IgD-negative memory B cell (primary cell): ENCODE results near the gene CAPN9. TPM values are rescaled to one million over a fixed set of nuclear protein-coding genes. Genes with fewer than 3 reads are reported as not detected.
"Not testable (repeated sequence)": the region's sequence is repeated elsewhere in the genome, so short reads cannot be mapped to it uniquely, and the experiment has no call there.

ENCODE experiments used
- H3K27ac Mint-ChIP-seq, 3 donors: one replicate each; pipeline ENCODE4 v1.8.0; 2020 to 2022; ENCODE audit warnings: mild to moderate bottlenecking in 3 of 3, mixed read lengths in 3 of 3, moderate library complexity in 1 of 3
- H3K27me3 Mint-ChIP-seq: one replicate; pipeline ENCODE4 v1.8.0; 2021; ENCODE audit warnings: mixed read lengths
- H3K36me3 Mint-ChIP-seq: one replicate; pipeline ENCODE4 v1.8.0; 2020; ENCODE audit warnings: mild to moderate bottlenecking, mixed read lengths
- H3K4me1 Mint-ChIP-seq, 3 donors: one replicate each; pipeline ENCODE4 v1.8.0; 2020 to 2022; ENCODE audit warnings: mixed read lengths in 3 of 3, mild to moderate bottlenecking in 1 of 3
- H3K4me3 Mint-ChIP-seq, 4 donors: one replicate each; pipeline ENCODE4 v1.8.0; 2020 to 2022; ENCODE audit warnings: mild to moderate bottlenecking in 4 of 4, mixed read lengths in 4 of 4, moderate library complexity in 3 of 4
- H3K9me3 Mint-ChIP-seq, 3 donors: one replicate each; pipeline ENCODE4 v1.8.0; 2020 to 2021; ENCODE audit warnings: mixed read lengths in 3 of 3, mild to moderate bottlenecking in 1 of 3
- polyA plus RNA-seq: library from polyadenylated mRNA; unstranded; fragments of 300-500 nt; fragmentation: Illumina TruSeq; gene quantifications from one replicate; pipeline ENCODE4 v1.2.3, GENCODE V29; 2021

Gene CAPN9, protein sequence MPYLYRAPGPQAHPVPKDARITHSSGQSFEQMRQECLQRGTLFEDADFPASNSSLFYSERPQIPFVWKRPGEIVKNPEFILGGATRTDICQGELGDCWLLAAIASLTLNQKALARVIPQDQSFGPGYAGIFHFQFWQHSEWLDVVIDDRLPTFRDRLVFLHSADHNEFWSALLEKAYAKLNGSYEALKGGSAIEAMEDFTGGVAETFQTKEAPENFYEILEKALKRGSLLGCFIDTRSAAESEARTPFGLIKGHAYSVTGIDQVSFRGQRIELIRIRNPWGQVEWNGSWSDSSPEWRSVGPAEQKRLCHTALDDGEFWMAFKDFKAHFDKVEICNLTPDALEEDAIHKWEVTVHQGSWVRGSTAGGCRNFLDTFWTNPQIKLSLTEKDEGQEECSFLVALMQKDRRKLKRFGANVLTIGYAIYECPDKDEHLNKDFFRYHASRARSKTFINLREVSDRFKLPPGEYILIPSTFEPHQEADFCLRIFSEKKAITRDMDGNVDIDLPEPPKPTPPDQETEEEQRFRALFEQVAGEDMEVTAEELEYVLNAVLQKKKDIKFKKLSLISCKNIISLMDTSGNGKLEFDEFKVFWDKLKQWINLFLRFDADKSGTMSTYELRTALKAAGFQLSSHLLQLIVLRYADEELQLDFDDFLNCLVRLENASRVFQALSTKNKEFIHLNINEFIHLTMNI
- polyA plus RNA-seq, result not detected

DNA sequence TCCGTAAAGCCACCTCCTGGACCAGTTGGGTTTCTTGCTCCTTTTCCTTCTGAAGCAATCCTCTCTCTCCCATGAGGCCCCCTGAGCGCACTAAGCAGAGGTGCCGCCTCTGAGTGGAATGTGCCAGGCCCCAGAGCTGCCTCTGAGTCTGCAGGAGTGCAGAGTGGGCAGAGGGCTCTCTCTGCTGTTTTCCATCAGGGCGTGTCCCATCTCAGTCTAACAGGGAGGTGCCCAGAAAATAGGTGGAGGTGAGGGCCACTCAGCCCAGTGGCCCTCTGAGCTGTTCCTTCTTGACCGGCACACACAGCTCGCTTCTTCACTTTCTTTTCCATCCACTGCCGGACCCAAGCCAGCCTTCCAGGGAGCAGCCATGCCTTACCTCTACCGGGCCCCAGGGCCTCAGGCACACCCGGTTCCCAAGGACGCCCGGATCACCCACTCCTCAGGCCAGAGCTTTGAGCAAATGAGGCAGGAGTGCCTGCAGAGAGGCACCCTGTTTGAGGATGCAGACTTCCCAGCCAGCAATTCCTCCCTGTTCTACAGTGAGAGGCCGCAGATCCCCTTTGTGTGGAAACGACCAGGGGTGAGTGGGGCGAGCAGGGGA, at the start of gene CAPN9:
TSS of gene CAPN9 (plus strand) at position 262 of the 604 bp plus-strand sequence. CDS start at position 371, 109 bp downstream.
- Mint-ChIP-seq H3K36me3 (no peaks in the 10 kb centered on the region), H3K4me3 (no peak within 1 kb of the TSS), H3K9me3 (no peaks in the 10 kb centered on the region), H3K27me3 (peaks cover 3% of the 10 kb centered on the region), H3K27ac (no peak within 1 kb of the TSS), H3K4me1 (peaks cover 8 to 18% (median 12%) of the 10 kb centered on the region in 3 donors)

DNA sequence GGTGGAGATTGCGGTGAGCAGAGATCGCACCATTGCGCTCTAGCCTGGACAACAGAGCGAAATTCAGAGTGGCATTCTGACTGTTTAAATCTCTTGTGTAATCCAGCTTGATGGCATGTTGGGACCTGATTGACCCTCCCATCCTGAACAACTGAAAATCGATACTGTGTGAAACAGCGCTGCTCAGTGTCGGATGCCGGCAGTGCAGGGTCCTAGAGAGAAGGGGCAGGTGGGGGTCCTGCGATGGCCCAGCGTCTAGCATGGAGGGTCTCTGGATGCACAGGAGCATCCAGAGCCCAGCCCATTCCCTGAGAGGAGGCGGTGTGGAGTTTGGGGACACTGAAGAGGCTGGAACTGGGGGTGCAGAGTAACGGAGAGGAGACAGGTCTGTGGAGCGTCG, 49.1 kb upstream of the CAPN9 start:
- H3K4me1 Mint-ChIP-seq, result no peaks in the 10 kb centered on the region
- H3K36me3 Mint-ChIP-seq, result peaks cover 5% of the 10 kb centered on the region
- no peak overlapping the region for H3K4me3 Mint-ChIP-seq
- H3K9me3 Mint-ChIP-seq, result no peaks in the 10 kb centered on the region
- H3K27ac Mint-ChIP-seq, result no peak overlapping the region
- H3K27me3 Mint-ChIP-seq, result no peaks in the 10 kb centered on the region

DNA sequence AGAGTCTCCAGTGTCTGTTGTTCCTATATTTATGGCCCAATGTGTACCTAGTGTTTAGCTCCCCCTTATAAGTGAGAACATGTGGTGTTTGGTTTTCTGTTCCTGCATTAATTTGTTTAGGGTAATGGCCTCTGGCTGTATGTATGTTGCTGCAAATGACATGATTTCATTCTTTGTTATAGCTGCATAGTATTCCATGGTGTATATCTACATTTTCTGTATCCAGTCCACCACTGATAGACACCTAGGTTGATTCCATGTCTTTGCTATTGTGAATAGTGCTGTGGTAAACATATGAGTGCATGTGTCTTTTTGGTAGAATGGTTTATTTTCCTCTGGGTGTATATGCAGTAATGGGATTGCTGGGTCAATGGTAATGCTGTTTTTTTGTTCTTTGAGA, 48.2 kb upstream of the CAPN9 start:
- not testable (repeated sequence) for H3K9me3 Mint-ChIP-seq, H3K36me3 Mint-ChIP-seq, H3K27me3 Mint-ChIP-seq, H3K4me1 Mint-ChIP-seq, H3K27ac Mint-ChIP-seq, H3K4me3 Mint-ChIP-seq

DNA sequence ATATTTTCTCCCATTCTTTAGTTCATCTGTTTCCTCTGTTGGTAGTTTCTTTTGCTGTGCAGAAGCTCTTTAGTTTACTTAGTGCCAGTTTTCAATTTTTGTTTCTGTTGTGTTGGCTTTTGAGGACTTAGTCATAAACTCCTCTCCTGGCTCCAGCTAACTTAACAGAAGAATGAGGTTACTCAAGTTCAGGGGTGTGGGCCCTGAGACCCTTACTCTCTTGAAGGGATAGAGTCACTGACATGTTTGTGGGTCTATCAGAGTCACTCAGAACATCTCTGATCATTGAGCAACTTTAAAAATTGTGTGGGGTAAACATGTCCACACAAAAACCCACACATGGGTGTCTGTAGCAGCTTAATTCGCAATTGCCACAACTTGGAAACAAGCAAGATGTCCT, 47.5 kb upstream of the CAPN9 start:
- H3K27ac Mint-ChIP-seq, result no peak overlapping the region
- no peaks in the 10 kb centered on the region for H3K27me3 Mint-ChIP-seq
- H3K36me3 Mint-ChIP-seq, result peaks cover under 1% of the 10 kb centered on the region
- no peak overlapping the region for H3K4me3 Mint-ChIP-seq
- H3K4me1 Mint-ChIP-seq, result no peaks in the 10 kb centered on the region
- no peaks in the 10 kb centered on the region for H3K9me3 Mint-ChIP-seq

DNA sequence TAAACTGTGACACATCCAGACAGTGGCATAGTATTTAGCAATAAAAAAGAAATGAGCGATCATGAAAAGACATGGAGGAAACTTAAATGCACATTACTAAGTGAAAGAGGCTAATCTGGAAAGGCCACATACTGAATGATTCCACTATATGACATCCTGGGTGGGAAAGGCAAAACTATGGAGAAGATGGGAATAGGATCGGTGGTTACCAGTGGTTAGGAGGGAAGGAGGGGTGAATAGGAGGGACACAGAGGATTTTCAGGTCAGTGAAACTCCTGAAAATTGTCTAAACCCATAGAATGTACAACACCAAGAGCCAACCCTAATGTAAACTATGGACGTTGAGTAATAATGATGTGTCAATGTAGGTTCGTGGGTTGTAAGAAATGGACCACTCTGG, 47.1 kb upstream of the CAPN9 start:
- Mint-ChIP-seq H3K36me3 (no peaks in the 10 kb centered on the region), H3K27ac (no peak overlapping the region), H3K4me1 (no peaks in the 10 kb centered on the region)

DNA sequence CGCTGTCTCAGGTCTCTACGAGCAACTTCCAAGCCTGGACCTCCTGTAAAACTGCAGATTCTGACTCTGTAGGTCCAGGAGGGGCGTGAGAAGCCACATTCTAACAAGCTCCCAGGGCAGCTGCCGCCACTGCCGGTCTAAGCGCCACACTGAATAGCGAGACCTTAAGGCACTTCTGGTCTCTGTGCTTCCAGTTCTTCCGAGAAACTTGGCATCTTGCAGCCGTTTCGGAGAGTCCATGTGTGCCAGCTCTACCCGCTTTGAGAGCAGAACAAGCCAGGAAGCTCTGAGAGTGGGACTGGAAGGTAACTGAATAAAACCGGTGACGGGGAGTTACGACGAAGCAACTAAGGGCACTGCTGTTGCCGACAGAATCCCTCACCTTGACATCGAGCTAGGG, 45.8 kb upstream of the CAPN9 start:
- H3K27me3 Mint-ChIP-seq, result no peaks in the 10 kb centered on the region
- peaks cover 0 to 2% (median 0%) of the 10 kb centered on the region in 3 donors for H3K9me3 Mint-ChIP-seq
- H3K4me3 Mint-ChIP-seq, result no peak overlapping the region
- H3K36me3 Mint-ChIP-seq, result no peaks in the 10 kb centered on the region
- H3K4me1 Mint-ChIP-seq, result no peaks in the 10 kb centered on the region
- no peak overlapping the region for H3K27ac Mint-ChIP-seq

More for the DNA sequence above, 47.1 kb upstream of the CAPN9 start:
- no peak overlapping the region for H3K4me3 Mint-ChIP-seq
- no peaks in the 10 kb centered on the region for H3K27me3 Mint-ChIP-seq
- H3K9me3 Mint-ChIP-seq, result peaks cover 0 to 2% (median 0%) of the 10 kb centered on the region in 3 donors

DNA sequence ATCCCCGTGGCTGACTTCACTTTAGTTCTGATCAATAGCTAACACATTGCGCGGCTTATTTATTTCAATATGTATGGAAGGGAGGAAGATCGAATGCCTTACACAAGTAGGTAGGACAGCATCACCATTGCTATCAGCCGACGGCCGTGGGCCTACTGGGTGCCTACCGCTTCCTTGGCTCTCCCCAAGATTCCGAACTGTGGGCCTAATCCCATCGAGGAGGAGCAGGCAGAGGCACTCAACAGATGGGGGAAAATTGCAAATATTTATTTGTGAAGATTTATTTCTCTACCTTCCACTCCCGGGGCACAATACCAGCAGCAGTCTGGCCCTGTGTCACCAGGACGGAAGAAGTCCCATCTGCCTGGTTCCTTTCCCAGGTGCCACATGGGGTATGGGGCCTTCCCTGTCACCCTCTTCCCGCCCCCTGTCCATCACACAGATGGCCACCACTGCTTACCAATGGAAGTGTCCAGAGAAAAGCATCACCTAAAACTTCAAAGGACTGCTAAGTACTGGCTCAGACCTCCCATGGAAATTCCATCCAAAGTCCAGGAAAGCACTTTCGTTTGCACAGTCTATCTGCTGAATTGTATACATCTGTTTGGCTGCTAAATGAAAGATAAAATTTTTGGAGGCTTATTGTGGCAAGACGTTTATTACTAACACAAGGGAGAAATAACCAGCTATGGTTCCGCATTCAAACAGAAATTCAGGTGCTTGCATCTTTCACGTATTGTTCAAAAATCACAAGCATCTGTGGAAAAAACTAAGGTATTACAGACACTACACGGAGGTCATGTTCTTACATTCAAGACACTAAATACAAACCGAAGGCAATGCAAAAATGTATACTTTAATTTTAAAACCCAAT, 45.1 kb upstream of the CAPN9 start:
- peak overlapping the region in 1 of 3 donors; percentile 62 for H3K27ac Mint-ChIP-seq
- no peak overlapping the region for H3K4me3 Mint-ChIP-seq
- H3K4me1 Mint-ChIP-seq, result no peaks in the 10 kb centered on the region
- H3K9me3 Mint-ChIP-seq, result peaks cover 0 to 2% (median 0%) of the 10 kb centered on the region in 3 donors
- H3K27me3 Mint-ChIP-seq, result no peaks in the 10 kb centered on the region
- H3K36me3 Mint-ChIP-seq, result no peaks in the 10 kb centered on the region

DNA sequence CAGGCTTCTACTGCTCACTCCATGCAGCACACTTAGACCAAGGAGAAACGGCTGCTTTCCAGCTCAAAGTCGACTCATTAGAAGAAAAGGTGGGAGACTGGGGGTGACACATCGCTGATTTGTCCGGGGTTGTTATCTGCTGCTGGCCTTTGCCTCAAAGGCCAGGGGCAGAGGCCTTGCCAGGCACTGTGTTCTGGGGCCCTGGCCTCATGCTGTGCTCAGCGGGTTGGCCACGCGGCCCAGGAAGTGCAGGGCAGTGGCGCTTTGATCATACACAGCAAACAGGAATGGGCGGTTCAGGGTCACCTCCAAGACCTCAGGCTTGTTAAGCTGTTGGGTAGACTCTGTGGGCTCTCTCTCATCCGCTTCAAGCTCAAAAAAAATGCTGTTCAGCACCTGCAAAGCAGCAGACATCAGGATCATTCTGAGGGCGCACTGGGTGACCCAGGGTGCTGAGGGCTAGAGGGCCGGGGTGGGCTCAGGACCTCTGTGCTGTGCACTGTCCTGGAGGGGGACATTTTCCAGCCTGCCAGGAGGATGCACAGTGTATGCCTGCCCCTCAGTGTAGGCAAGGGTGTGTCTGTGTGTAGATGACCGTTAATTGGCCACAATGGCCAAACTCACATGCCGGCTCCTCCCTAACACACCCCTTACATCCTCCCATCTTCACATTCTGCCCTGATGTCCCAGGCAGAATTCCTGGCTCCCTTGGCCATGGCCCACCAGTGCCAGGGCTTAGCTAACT, 44.1 kb upstream of the CAPN9 start:
- Mint-ChIP-seq H3K27ac (peak overlapping the region in 1 of 3 donors; percentile 62), H3K36me3 (no peaks in the 10 kb centered on the region), H3K4me1 (peaks cover 0 to 2% (median 0%) of the 10 kb centered on the region in 3 donors), H3K4me3 (peak overlapping the region in 1 of 4 donors; percentile 54), H3K27me3 (peaks cover 3% of the 10 kb centered on the region), H3K9me3 (peaks cover 0 to 2% (median 0%) of the 10 kb centered on the region in 3 donors)

DNA sequence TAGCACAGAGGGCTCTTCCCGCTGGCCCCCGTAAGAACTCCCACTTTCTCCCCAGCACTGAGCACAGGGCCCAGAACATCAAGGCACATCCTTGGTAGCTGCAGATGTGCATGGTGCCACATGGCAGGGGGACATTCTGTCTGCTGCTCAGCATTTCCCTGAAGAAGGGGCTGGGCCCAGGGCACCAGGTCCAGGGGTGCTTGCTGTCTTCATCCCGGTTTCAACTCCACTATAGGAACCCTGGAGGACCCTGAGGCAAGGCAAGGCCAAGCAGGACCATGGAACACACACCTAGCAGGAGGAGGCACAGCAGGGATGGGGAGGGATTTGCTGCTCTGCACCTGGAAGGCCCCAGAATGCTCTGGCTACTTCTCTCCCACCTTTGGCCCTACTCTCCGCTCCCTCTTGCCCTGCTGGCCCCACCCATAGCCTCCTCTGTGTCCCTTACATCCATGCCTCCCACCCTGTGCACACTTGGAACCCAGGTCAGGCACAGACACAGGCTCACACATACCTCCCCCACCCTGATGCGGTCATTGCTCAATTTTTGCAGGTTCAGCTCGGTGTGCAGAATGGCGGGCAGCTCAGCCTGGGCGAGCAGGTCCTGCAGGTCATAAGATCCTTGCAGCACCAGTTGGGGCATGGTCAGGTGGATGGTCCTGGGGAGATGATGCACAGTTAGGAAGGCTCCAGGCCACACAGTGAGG, 43.4 kb upstream of the CAPN9 start:
- Mint-ChIP-seq H3K4me3 (no peak overlapping the region), H3K36me3 (peaks cover 6% of the 10 kb centered on the region), H3K27ac (no peak overlapping the region), H3K4me1 (peaks cover 0 to 2% (median 0%) of the 10 kb centered on the region in 3 donors), H3K27me3 (peaks cover 3% of the 10 kb centered on the region), H3K9me3 (peaks cover 0 to 2% (median 0%) of the 10 kb centered on the region in 3 donors)

DNA sequence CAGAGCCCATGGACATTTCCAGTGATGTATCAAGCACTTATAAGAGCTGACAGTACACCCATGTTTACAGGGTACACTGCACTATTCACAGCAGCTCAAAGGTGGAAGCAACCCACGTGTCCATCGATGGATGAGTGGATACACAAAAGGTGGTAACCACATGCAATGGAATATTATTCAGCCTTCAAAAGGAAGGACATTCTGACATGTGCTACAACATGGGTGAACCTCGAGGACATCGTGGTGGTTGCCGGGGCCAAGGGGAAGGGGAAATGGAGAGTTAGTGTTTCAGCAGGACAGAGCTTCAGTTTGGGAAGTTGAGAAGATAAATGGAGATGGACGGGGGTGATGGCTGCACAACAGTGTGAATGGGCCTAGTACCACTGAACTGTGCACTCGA, 42.4 kb upstream of the CAPN9 start:
- H3K4me3 Mint-ChIP-seq, result peak overlapping the region in 1 of 4 donors; percentile 72
- H3K9me3 Mint-ChIP-seq, result peaks cover 0 to 2% (median 0%) of the 10 kb centered on the region in 3 donors
- H3K36me3 Mint-ChIP-seq, result peaks cover 6% of the 10 kb centered on the region
- H3K4me1 Mint-ChIP-seq, result peaks cover 0 to 2% (median 0%) of the 10 kb centered on the region in 3 donors
- no peak overlapping the region for H3K27ac Mint-ChIP-seq
- peaks cover 3% of the 10 kb centered on the region for H3K27me3 Mint-ChIP-seq

DNA sequence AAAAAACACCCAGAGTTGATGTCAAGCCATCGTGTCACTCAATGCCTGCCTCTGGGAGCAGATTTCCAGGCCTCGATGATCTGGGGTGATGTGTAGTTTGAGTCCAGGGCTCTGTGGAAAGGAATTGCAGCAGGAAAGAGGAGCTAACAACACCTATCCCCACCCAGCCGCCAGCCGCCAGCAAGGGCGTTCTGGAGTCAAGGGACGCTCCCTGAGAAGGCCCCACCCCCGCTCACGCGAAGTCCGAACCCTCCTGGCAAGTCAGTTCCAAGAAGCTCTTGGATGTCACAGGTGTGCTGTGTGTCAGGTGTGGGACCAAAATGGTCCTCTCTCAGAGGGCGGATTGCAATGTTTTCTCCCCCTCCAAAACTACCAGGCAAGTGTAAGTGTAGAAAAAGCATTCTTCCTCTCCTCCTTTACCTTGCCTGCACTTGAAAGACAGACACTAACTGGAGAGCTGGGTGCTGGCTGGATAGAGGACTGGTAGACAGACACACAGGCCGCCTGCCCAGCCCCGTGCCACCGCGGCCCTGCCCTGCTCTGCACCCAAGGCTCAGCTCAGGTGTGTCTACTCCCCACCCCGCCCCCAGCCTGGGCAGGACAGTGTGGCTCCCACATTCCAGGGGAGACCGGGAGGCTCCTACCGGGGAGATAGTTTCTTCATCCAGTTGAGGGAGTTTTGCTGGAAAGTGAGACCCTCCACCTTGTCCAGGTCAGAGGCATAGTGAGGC, 41.7 kb upstream of the CAPN9 start:
- H3K27ac Mint-ChIP-seq, result no peak overlapping the region
- H3K27me3 Mint-ChIP-seq, result peaks cover 3% of the 10 kb centered on the region
- H3K36me3 Mint-ChIP-seq, result peaks cover 6% of the 10 kb centered on the region
- peaks cover 0 to 2% (median 0%) of the 10 kb centered on the region in 3 donors for H3K9me3 Mint-ChIP-seq
- no peak overlapping the region for H3K4me3 Mint-ChIP-seq
- peaks cover 0 to 2% (median 0%) of the 10 kb centered on the region in 3 donors for H3K4me1 Mint-ChIP-seq

DNA sequence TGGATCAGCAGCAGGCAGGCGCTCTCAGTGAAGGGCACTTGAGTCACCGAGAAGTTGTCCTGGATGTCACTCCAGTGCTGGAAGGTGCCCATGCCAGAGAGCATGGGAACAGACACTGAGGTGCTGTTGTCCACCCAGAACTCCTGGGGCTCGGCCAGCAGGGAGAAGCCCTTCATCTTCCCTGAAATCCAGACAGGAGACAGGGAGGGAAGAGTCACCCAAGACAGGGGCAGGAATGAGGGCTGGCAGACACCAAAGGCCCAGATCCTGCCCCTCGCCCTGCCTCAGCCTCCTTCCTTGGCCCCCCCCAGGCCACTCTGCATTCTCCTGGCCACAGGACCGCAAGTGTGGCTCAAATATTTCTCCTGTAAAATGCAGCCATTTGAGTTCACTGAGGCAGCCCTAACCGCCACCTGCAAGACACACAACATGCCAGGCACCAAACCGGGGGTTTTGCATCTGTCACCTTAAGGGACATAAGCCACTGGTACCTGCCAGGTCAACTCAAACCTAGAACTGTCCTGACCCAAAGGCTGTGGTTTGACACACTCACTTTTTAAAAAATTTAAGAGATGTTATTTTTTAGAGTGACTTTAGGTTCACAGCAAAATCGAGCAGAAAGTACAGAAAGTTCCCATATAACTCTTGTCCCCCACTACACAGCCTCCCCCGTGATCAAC, 41.0 kb upstream of the CAPN9 start:
- H3K27ac Mint-ChIP-seq, result no peak overlapping the region
- peaks cover 6% of the 10 kb centered on the region for H3K36me3 Mint-ChIP-seq
- peaks cover 0 to 2% (median 0%) of the 10 kb centered on the region in 3 donors for H3K9me3 Mint-ChIP-seq
- H3K4me3 Mint-ChIP-seq, result no peak overlapping the region
- peaks cover 3% of the 10 kb centered on the region for H3K27me3 Mint-ChIP-seq
- H3K4me1 Mint-ChIP-seq, result peaks cover 0 to 2% (median 0%) of the 10 kb centered on the region in 3 donors
